A673 (cell line): ENCODE results near the gene HOXD3.

Experiments used
- CTCF ChIP-seq: fragments of 300-800, 200-600 bp; sonication (generic); conservative IDR thresholded peaks from 2 replicates; pipeline ENCODE4 v1.5.1; 2017; ENCODE audit warnings: low read depth, mild to moderate bottlenecking, antibody characterized with exemption, low read length, moderate library complexity, mixed read lengths
- EZH2 ChIP-seq: fragments of 200-600 bp; sonication (generic); IDR thresholded peaks from 2 replicates; pipeline ENCODE4 v1.6.1; 2017; ENCODE audit warnings: borderline replicate concordance, low read depth, mild to moderate bottlenecking, mixed read lengths, antibody characterized with exemption, low read length; ENCODE audit not compliant: poor library complexity, severe bottlenecking

DNA sequence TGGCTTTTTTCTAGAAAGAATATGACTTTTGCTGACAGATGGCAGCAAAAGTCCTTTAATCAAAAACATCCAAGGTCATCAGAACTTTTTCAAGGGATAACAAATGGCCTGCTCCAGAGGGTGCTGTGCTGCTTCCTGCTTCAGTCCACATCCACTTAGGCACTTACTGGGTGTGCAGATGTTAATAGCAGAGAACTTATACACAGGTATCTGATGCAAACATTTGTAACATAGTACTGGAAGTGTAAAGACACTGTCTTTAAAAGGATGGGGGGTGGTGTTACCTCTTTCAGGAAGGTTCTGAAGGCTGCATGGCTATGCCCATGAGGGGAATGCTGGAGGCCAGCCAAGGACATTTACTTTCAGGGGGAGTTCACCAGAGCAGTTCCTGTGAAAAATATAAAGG lies 22.1 kb upstream of the HOXD3 start:
- no peak for TF ChIP-seq CTCF
- TF ChIP-seq EZH2: no peak
